Keratinocyte (primary cell): ENCODE data around the gene ZNF254. TPM values are rescaled to one million over a fixed set of nuclear protein-coding genes. Genes with fewer than 3 reads are reported as not detected.

ENCODE experiments used
- DNase-seq: peaks from one replicate; pipeline ENCODE4 v3.0.0-alpha.2; 2011; ENCODE audit warnings: low read depth, missing footprints, low spot score
- FAIRE-seq: peaks from 2 replicates; lab custom pipeline; 2011; peaks lifted over from hg19 to GRCh38; lab: Jason Lieb, UNC
- H2AFZ ChIP-seq: 2 replicates; pipeline ENCODE4 v1.6.0; 2012; ENCODE audit warnings: low read length, control low read depth, inconsistent platforms; ENCODE audit not compliant: control insufficient read depth
- H3K27ac ChIP-seq: 2 replicates; pipeline ENCODE4 v1.5.1; 2011; ENCODE audit warnings: low read length; ENCODE audit not compliant: control insufficient read depth, insufficient read depth
- H3K27me3 ChIP-seq: 3 replicates; pipeline ENCODE4 v1.6.0; 2011; ENCODE audit warnings: low read length; ENCODE audit not compliant: control insufficient read depth, insufficient read depth; ENCODE audit errors: extremely low read depth
- H3K36me3 ChIP-seq, 2 experiments: 2 replicates in 1 of 2; 3 replicates in 1 of 2; pipeline ENCODE4 v1.5.1; 2011; ENCODE audit warnings: low read length in 2 of 2, mild to moderate bottlenecking in 1 of 2; ENCODE audit not compliant: control insufficient read depth in 2 of 2, insufficient read depth in 2 of 2; ENCODE audit errors: extremely low read depth in 1 of 2
- H3K4me1 ChIP-seq: 3 replicates; pipeline ENCODE4 v1.5.1; 2011; ENCODE audit warnings: low read length; ENCODE audit not compliant: control insufficient read depth, insufficient read depth; ENCODE audit errors: extremely low read depth
- H3K4me2 ChIP-seq: 3 replicates; pipeline ENCODE4 v1.6.0; 2011; ENCODE audit warnings: low read depth, low read length; ENCODE audit not compliant: control insufficient read depth, insufficient read depth; ENCODE audit errors: extremely low read depth
- H3K4me3 ChIP-seq, 3 experiments: fragments of 200-600 bp in 1 of 3; sonication (generic) in 1 of 3; 2 replicates in 2 of 3; 3 replicates in 1 of 3; pipeline ENCODE4 v1.5.1; 2011 to 2016; ENCODE audit warnings: low read length in 3 of 3, mild to moderate bottlenecking in 3 of 3, control low read depth in 2 of 3, inconsistent platforms in 1 of 3, low read depth in 1 of 3, mixed read lengths in 1 of 3, mixed run types in 1 of 3, moderate library complexity in 1 of 3; ENCODE audit not compliant: control insufficient read depth in 2 of 3, insufficient read depth in 2 of 3; ENCODE audit errors: extremely low read depth in 1 of 3
- H3K79me2 ChIP-seq: 2 replicates; pipeline ENCODE4 v1.6.0; 2012; ENCODE audit warnings: low read length; ENCODE audit not compliant: control insufficient read depth, insufficient read depth
- H3K9ac ChIP-seq: 3 replicates; pipeline ENCODE4 v1.6.0; 2011; ENCODE audit warnings: low read length; ENCODE audit not compliant: control insufficient read depth, insufficient read depth; ENCODE audit errors: extremely low read depth
- H3K9me1 ChIP-seq: 3 replicates; pipeline ENCODE4 v1.6.0; 2011; ENCODE audit warnings: low read length; ENCODE audit not compliant: control insufficient read depth, insufficient read depth; ENCODE audit errors: extremely low read depth
- H3K9me3 ChIP-seq: 2 replicates; pipeline ENCODE4 v1.5.1; 2012; ENCODE audit warnings: low read depth, low read length; ENCODE audit not compliant: control insufficient read depth
- H4K20me1 ChIP-seq: 3 replicates; pipeline ENCODE4 v1.6.0; 2011; ENCODE audit warnings: low read length; ENCODE audit not compliant: control insufficient read depth, insufficient read depth; ENCODE audit errors: extremely low read depth
- CTCF ChIP-seq, 3 experiments: IDR thresholded peaks in 1 of 3; conservative IDR thresholded peaks in 1 of 3; optimal IDR thresholded peaks in 1 of 3; 2 replicates in 2 of 3; 3 replicates in 1 of 3; pipeline versions ENCODE3 to v1.5.1; 2011; ENCODE audit warnings: low read length in 3 of 3, mild to moderate bottlenecking in 3 of 3, moderate library complexity in 2 of 3, control low read depth in 1 of 3, inconsistent platforms in 1 of 3; ENCODE audit not compliant: insufficient read depth in 2 of 3; ENCODE audit errors: extremely low read depth in 1 of 3
- EZH2 ChIP-seq: IDR thresholded peaks from one replicate; pipeline ENCODE4 v1.6.1; 2012; ENCODE audit warnings: inconsistent platforms, mild to moderate bottlenecking, low read length, moderate library complexity
- dilution Hi-C: fragments of 300-500 bp; cut with MboI; formaldehyde crosslinking; loops from one replicate; pipeline ENCODE4 v1.7.0; 2020; ENCODE audit warnings: low sequenced_read_pairs; ENCODE audit not compliant: extremely low pct_ligation_motif_present
- polyA plus RNA-seq, 5 experiments: library from polyadenylated mRNA; depleted of rRNA in 3 of 5; stranded (reverse) in 3 of 5; stranded (forward) in 1 of 5; unstranded in 1 of 5; fragments of >200 nt; gene quantifications; 1 replicate in 1 of 5; 2 replicates in 3 of 5; 3 replicates in 1 of 5; pipeline versions ENCODE4 v1.2.1 to v1.2.3, GENCODE V29; 2011 to 2012; ENCODE audit warnings: missing spikeins in 2 of 5, low read depth in 1 of 5, low replicate concordance in 1 of 5

Gene ZNF254
- polyA plus RNA-seq, 1 donor (not counting 4 experiments of a cell fraction or from before 2014, with no cell fraction given), result 5.7 TPM

GRCh38 chr19:24065243-24065642 lies 21.7 kb upstream of the ZNF254 start:
- H2AFZ ChIP-seq, result no peak overlapping the region
- H3K27me3 ChIP-seq, result no peaks in the 10 kb centered on the region
- no peaks in the 10 kb centered on the region for H3K36me3 ChIP-seq
- no peak overlapping the region for H3K9ac ChIP-seq
- no peak for FAIRE-seq
- no peak for DNase-seq
- no peak overlapping the region for H3K4me2 ChIP-seq
- TF ChIP-seq CTCF (optimal IDR thresholded peaks at IDR 0.05 in 1 of 3, IDR thresholded peaks at IDR 0.05 in 1 of 3, conservative IDR thresholded peaks at IDR 0.05 in 1 of 3; ENCODE audit: extremely low read depth in 1 of 3, insufficient read depth in 2 of 3, low read length in 3 of 3) (no peak), EZH2 (no peak)
- no peak overlapping the region for H3K4me3 ChIP-seq
- H4K20me1 ChIP-seq, result no peaks in the 10 kb centered on the region
- H3K9me3 ChIP-seq, result no peaks in the 10 kb centered on the region
- no peaks in the 10 kb centered on the region for H3K79me2 ChIP-seq
- no peaks in the 10 kb centered on the region for H3K4me1 ChIP-seq
- dilution Hi-C loops, result no loop called here
- H3K27ac ChIP-seq, result no peak overlapping the region
- no peaks in the 10 kb centered on the region for H3K9me1 ChIP-seq

- no peak for FAIRE-seq
- dilution Hi-C loops, result no loop called here
- no peaks in the 10 kb centered on the region for H3K36me3 ChIP-seq
Observed at GRCh38 chr19:24065865-24066604, 21.0 kb upstream of the ZNF254 start.

More at GRCh38 chr19:24065865-24066604, 21.0 kb upstream of the ZNF254 start:
- Histone ChIP-seq H3K27me3 (no peaks in the 10 kb centered on the region), H3K4me1 (no peaks in the 10 kb centered on the region), H3K4me2 (no peak overlapping the region), H4K20me1 (no peaks in the 10 kb centered on the region), H3K9ac (no peak overlapping the region), H3K79me2 (no peaks in the 10 kb centered on the region), H3K4me3 (no peak overlapping the region), H3K9me1 (no peaks in the 10 kb centered on the region), H2AFZ (no peak overlapping the region), H3K9me3 (no peaks in the 10 kb centered on the region), H3K27ac (no peak overlapping the region)
- TF ChIP-seq EZH2 (no peak), CTCF (optimal IDR thresholded peaks at IDR 0.05 in 1 of 3, IDR thresholded peaks at IDR 0.05 in 1 of 3, conservative IDR thresholded peaks at IDR 0.05 in 1 of 3; ENCODE audit: extremely low read depth in 1 of 3, insufficient read depth in 2 of 3, low read length in 3 of 3) (no peak)
- DNase-seq, result no peak
